HG03108 (cell line): ENCODE results near the gene ZBTB46.

Source experiments
- ATAC-seq: cut with Tn5 transposase; IDR thresholded peaks from one replicate; pipeline ENCODE4 v1.9.1; 2021; ENCODE audit warnings: moderate library complexity; ENCODE audit not compliant: unreplicated experiment

ZBTB46 gene

GRCh38 chr20:63839620-63840019, 8.6 kb upstream of the ZBTB46 start:
- no peak for ATAC-seq

- no peak for ATAC-seq
Measured at GRCh38 chr20:63837479-63837878, 6.4 kb upstream of the ZBTB46 start.

GRCh38 chr20:63836458-63837344, 5.6 kb upstream of the ZBTB46 start:
- ATAC-seq, result no peak

- ATAC-seq, result no peak
Measured at GRCh38 chr20:63835021-63835858, 4.2 kb upstream of the ZBTB46 start.

- ATAC-seq, result no peak
Measured at GRCh38 chr20:63834491-63834880, 3.4 kb upstream of the ZBTB46 start.

- no peak for ATAC-seq
Measured at GRCh38 chr20:63833776-63834490, 2.9 kb upstream of the ZBTB46 start.

GRCh38 chr20:63831993-63832686, 1.1 kb upstream of the ZBTB46 start:
- ATAC-seq, result no peak

- ATAC-seq, result no peak
Measured at GRCh38 chr20:63831646-63831992, 555 bp upstream of the ZBTB46 start.

- no peak for ATAC-seq
Measured at GRCh38 chr20:63829945-63830835, 874 bp downstream of the ZBTB46 start.

GRCh38 chr20:63829603-63829944, 1.5 kb downstream of the ZBTB46 start:
- no peak for ATAC-seq

- ATAC-seq, result no peak
Measured at GRCh38 chr20:63828951-63829350, 2.1 kb downstream of the ZBTB46 start.

GRCh38 chr20:63828545-63828944, 2.5 kb downstream of the ZBTB46 start:
- no peak for ATAC-seq

GRCh38 chr20:63828124-63828523, 2.9 kb downstream of the ZBTB46 start:
- no peak for ATAC-seq

- ATAC-seq, result no peak
Measured at GRCh38 chr20:63826753-63827152, 4.3 kb downstream of the ZBTB46 start.

- ATAC-seq, result no peak
Measured at GRCh38 chr20:63825331-63826118, 5.5 kb downstream of the ZBTB46 start.

- ATAC-seq, result no peak
Measured at GRCh38 chr20:63823691-63824311, 7.3 kb downstream of the ZBTB46 start.

GRCh38 chr20:63822276-63822696, 8.8 kb downstream of the ZBTB46 start:
- no peak for ATAC-seq

- no peak for ATAC-seq
Measured at GRCh38 chr20:63821811-63822210, 9.3 kb downstream of the ZBTB46 start.
